ENCODE results near the gene FBLN2.

GRCh38 chr3:13544293-13544831, 4.6 kb upstream of the FBLN2 start:
- TF ChIP-seq CTCF (IDR thresholded peaks at IDR 0.05) (no peak), POLR2AphosphoS5 (IDR thresholded peaks at IDR 0.05) (no peak), POLR2A (IDR thresholded peaks at IDR 0.05; ENCODE audit: low read depth) (no peak), EP300 (IDR thresholded peaks at IDR 0.05) (no peak)

All from esophagus muscularis mucosa (tissue), 4 donors.